Esophagus squamous epithelium (tissue), 5 donors: ENCODE measurements around the gene TM7SF2. TPM values are rescaled to one million over a fixed set of nuclear protein-coding genes. Genes with fewer than 3 reads are reported as not detected.

ENCODE experiments used
- DNase-seq: peaks from one replicate; lab custom pipeline; 2025; lab: John Stamatoyannopoulos, UW
- H3K27ac ChIP-seq, 4 donors: fragments of 200-600 bp; sonication (generic); one replicate each; pipeline ENCODE4 v1.5.1; 2016 to 2019; ENCODE audit warnings: mild to moderate bottlenecking in 1 of 4
- H3K27me3 ChIP-seq, 4 donors: fragments of 200-600 bp; sonication (generic); 1 replicate in 3 of 4; 2 replicates in 1 of 4; pipeline versions ENCODE4 v1.5.1 to v1.6.0; 2017 to 2021; ENCODE audit warnings: antibody characterized with exemption in 1 of 4
- H3K36me3 ChIP-seq, 3 donors: fragments of 200-600 bp; sonication (generic); one replicate each; pipeline ENCODE4 v1.5.1; 2016 to 2019
- H3K4me1 ChIP-seq, 3 donors: fragments of 200-600 bp; sonication (generic); one replicate each; pipeline ENCODE4 v1.5.1; 2017 to 2019
- H3K4me3 ChIP-seq, 4 donors: fragments of 200-600 bp; sonication (generic); 1 replicate in 3 of 4; 2 replicates in 1 of 4; pipeline ENCODE4 v1.5.1; 2016 to 2019; ENCODE audit warnings: mild to moderate bottlenecking in 2 of 4, moderate library complexity in 1 of 4
- H3K9me3 ChIP-seq, 3 donors: fragments of 200-600 bp; sonication (generic); one replicate each; pipeline ENCODE4 v1.5.1; 2016 to 2019
- CTCF ChIP-seq, 6 experiments: fragments of 450-650 bp in 4 of 6; fragments of 200-600 bp in 2 of 6; sonication (generic) in 2 of 6; IDR thresholded peaks; one replicate each; pipeline ENCODE4 v1.5.1; 2016 to 2019; ENCODE audit warnings: antibody characterized with exemption in 6 of 6, mild to moderate bottlenecking in 4 of 6, moderate library complexity in 4 of 6
- POLR2A ChIP-seq, 4 donors: fragments of 450-650 bp; IDR thresholded peaks; one replicate each; pipeline ENCODE4 v1.6.1; 2017; ENCODE audit warnings: antibody characterized with exemption in 4 of 4, mild to moderate bottlenecking in 4 of 4, moderate library complexity in 3 of 4
- WGBS, 2 donors: methylation state at CpG; one replicate each; pipeline ENCODE4 v1.1.5; 2018; 5-methylcytosine and 5-hydroxymethylcytosine counted together
- intact Hi-C: fragments of 100-400 bp; cut with DNase I; formaldehyde crosslinking; loops from one replicate; pipeline ENCODE4 v1.15.0; 2022
- total RNA-seq, 4 donors: library from RNA; depleted of rRNA; stranded (reverse); fragments of >200 nt; gene quantifications; one replicate each; pipeline ENCODE4 v1.1.0, GENCODE V29; 2016
- donor health status: DM: yes; HTN: yes; CAD: no.

Gene TM7SF2
- total RNA-seq, 4 donors from 2014 or later = 36.4 to 96.5 (median 74.7) TPM

GRCh38 chr11:65124480-65125196 is 13.0 kb downstream of the TM7SF2 start:
- no peak for TF ChIP-seq CTCF (IDR thresholded peaks at IDR 0.05)
- TF ChIP-seq POLR2A (IDR thresholded peaks at IDR 0.05) = no peak
- no peak overlapping the region for H3K4me3 ChIP-seq
- no peak for DNase-seq
- intact Hi-C loops = loop anchor here (10.0 kb wide), 1 partner anchor 50 kb away; the partner anchor contains the start of gene SPDYC
- no peaks in the 10 kb centered on the region for H3K27me3 ChIP-seq
- H3K36me3 ChIP-seq = peaks cover 37 to 77% (median 64%) of the 10 kb centered on the region in 3 donors
- peaks cover 10 to 51% (median 17%) of the 10 kb centered on the region in 3 donors for H3K4me1 ChIP-seq
- no peak overlapping the region for H3K27ac ChIP-seq
- 80 to 84% methylated on average over 2 to 4 of the region's 5 CpGs for WGBS, 2 donors
- no peaks in the 10 kb centered on the region for H3K9me3 ChIP-seq

- H3K36me3 ChIP-seq = peaks cover 41 to 77% (median 64%) of the 10 kb centered on the region in 3 donors
These were observed 13.8 kb downstream of the TM7SF2 start for GRCh38 chr11:65125197-65126056.

DNA sequence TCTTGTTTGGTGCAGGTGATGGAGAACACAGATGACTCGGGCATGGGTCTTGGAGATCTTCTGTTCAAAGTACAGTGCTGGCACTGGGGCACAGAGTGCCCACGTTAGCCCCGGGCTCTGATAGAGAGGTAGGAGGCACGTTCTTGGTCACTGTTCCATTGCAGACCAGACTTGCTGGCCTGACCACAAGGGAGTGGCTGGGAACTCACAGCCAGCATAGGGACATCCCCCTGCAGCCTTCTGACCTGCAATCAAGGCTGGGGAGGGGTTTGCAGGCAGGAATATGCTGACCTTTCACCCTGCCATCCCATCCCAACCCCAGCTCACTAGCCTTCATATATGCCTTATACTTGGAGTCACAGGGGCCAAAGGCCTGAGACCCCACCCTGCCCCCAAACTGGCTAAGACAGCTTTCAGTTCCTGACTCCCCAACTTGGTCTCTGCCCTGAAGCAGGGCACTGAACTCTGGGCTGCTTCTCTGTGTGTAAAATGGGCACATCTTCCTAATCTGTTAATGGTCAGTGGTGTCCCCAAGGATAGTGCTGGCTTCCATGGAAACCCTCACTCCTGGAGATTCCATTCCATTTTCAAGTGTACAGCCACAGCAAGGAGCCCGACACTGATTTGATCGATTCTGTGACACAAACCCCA is 15.1 kb downstream of the TM7SF2 start:
- no peak overlapping the region for H3K4me3 ChIP-seq
- H3K4me1 ChIP-seq = peaks cover 0 to 33% (median 9%) of the 10 kb centered on the region in 3 donors
- H3K9me3 ChIP-seq = no peaks in the 10 kb centered on the region
- no peak overlapping the region for H3K27ac ChIP-seq
- TF ChIP-seq CTCF (IDR thresholded peaks at IDR 0.05) (no peak), POLR2A (IDR thresholded peaks at IDR 0.05) (no peak)
- peaks cover 52 to 80% (median 73%) of the 10 kb centered on the region in 3 donors for H3K36me3 ChIP-seq
- WGBS, 2 donors = 75 to 83% methylated on average over 2 to 6 of the region's 6 CpGs
- intact Hi-C loops = loop anchor here (10.0 kb wide), 1 partner anchor 48 kb away; the partner anchor contains the start of gene SPDYC
- no peaks in the 10 kb centered on the region for H3K27me3 ChIP-seq
- DNase-seq = no peak

More at GRCh38 chr11:65125197-65126056, 13.8 kb downstream of the TM7SF2 start:
- intact Hi-C loops = loop anchor here (10.0 kb wide), 1 partner anchor 49 kb away; the partner anchor contains the start of gene SPDYC
- TF ChIP-seq POLR2A (IDR thresholded peaks at IDR 0.05) (no peak), CTCF (IDR thresholded peaks at IDR 0.05) (no peak)
- no peak for DNase-seq
- Histone ChIP-seq H3K27ac (no peak overlapping the region), H3K27me3 (no peaks in the 10 kb centered on the region), H3K4me3 (no peak overlapping the region), H3K4me1 (peaks cover 9 to 43% (median 17%) of the 10 kb centered on the region in 3 donors), H3K9me3 (no peaks in the 10 kb centered on the region)
- WGBS, 2 donors = 80 to 90% methylated on average over 1 to 6 of the region's 12 CpGs

- no peaks in the 10 kb centered on the region for H3K27me3 ChIP-seq
- no peak overlapping the region for H3K27ac ChIP-seq
- no peak for DNase-seq
- WGBS, 2 donors = 78 to 81% methylated on average over 4 to 5 of the region's 12 CpGs
- H3K9me3 ChIP-seq = no peaks in the 10 kb centered on the region
- intact Hi-C loops = loop anchor here (10.0 kb wide), 1 partner anchor 47 kb away; the partner anchor contains the start of gene SPDYC
- H3K36me3 ChIP-seq = peaks cover 59 to 89% (median 78%) of the 10 kb centered on the region in 3 donors
- H3K4me1 ChIP-seq = peaks cover 7 to 36% (median 9%) of the 10 kb centered on the region in 3 donors
- H3K4me3 ChIP-seq = no peak overlapping the region
- TF ChIP-seq POLR2A (IDR thresholded peaks at IDR 0.05) (no peak), CTCF (IDR thresholded peaks at IDR 0.05) (no peak)
These were observed 16.0 kb downstream of the TM7SF2 start for GRCh38 chr11:65127473-65128181.
